Measurements from ENCODE around the gene SP5. TPM values are rescaled to one million over a fixed set of nuclear protein-coding genes. Genes with fewer than 3 reads are reported as not detected.

Gene SP5
- total and polyA plus RNA-seq, 2 experiments from 2014 or later = 1.9 to 2.4 TPM

DNA sequence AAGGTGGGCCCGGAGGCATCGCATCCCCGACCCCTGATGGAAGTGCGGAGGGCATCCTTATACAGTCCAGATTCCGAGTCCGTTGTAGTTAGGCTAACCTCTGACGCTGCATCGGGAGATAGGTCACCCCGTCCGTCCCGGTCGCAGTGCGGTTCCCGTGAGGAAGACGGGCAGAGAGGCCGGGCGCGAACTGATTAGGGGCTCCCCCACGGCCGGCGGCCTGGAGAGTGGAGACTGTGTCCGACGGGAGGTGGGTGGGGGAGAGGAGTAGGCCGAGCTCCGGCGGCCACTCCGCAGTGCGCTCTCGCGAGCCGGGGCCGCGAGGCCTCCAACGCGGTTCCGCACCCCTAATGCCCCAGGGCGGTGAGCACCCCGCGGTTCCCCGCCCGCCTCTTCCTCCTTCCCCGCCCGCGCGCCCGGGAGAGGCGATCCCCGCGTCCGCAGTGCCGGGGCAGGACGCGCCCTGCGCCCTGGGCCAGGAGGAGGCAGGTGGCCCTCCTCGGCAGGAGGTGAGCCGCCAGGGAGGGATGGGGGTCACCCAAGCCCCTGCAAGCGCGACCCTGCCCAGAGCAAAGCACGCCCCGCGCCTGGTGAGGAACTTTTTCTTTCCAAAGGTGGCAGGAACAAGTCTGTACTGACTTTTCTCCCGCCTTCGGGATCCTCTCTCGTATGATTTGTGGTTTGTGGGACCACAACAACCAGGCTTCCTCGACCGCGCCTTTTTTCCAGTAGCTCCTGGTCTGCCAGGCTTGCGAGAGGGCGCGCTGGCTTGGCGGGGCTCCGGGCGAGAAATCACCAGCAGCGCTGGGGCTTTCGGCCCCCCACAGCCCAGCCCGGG lies 1.4 kb upstream of the SP5 start:
- peak overlapping the region; percentile 35 for H2AFZ ChIP-seq

DNA sequence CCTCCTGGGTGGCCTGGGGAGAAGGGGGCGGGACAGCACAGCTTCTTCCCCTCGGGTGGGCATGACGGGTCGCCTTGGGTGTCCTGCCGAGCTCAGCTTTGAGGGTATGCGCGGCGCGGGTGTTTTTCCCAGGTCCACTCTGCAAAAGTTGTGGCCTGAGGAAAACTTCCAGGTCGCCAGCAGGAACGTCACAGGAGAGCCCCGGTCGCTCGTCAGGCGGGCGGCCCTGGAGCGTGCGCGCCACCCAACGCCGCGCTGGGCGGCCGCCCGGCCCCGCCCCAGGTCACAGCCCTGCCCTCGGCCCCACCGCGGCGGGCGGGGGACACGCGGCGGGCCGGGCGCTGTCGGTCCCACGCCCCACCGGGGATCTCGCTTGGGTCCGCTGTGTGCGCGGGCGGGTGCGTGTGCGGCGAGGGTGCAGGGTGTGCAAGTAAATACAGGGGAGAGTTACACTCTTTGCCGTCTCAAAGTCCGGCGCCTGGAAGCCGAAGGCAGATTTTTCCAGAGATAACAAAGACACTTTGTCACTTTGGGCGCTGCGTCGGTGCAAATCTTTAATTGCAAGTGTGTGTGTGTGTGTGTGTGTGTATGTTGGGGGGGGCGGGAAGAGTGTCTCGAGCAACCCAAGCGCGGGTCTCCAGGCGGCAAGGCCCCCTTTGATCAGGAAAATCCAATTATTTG lies 616 bp upstream of the SP5 start:
- peaks cover 24% of the 10 kb centered on the region for H3K4me1 ChIP-seq (ENCODE audit: insufficient read depth)
- H2AFZ ChIP-seq = peak overlapping the region; percentile 35

More for the DNA sequence above, 1.4 kb upstream of the SP5 start:
- H3K79me2 ChIP-seq = no peaks in the 10 kb centered on the region
- peaks cover 80% of the 10 kb centered on the region for H3K27me3 ChIP-seq
- peak; percentile 40 for TF ChIP-seq EZH2 (IDR thresholded peaks at IDR 0.05; ENCODE audit: borderline replicate concordance)
- no peak for TF ChIP-seq CTCF (IDR thresholded peaks at IDR 0.05; ENCODE audit: poor library complexity)
- peak; percentile 32 for TF ChIP-seq EZH2phosphoT487 (IDR thresholded peaks at IDR 0.05; ENCODE audit: low read depth, severe bottlenecking, unreplicated experiment)
- H3K4me2 ChIP-seq = peak overlapping the region; percentile 97
- H3K4me3 ChIP-seq = peak overlapping the region; percentile 7
- H4K20me1 ChIP-seq (ENCODE audit: insufficient read depth, poor library complexity, severe bottlenecking) = no peaks in the 10 kb centered on the region
- no peaks in the 10 kb centered on the region for H3K9me2 ChIP-seq (replicated peaks; ENCODE audit: insufficient read depth)
- H3K9me3 ChIP-seq (ENCODE audit: low read depth) = peaks cover 3% of the 10 kb centered on the region
- peaks cover 24% of the 10 kb centered on the region for H3K4me1 ChIP-seq (ENCODE audit: insufficient read depth)
- DNase-seq (ENCODE audit: low spot score) = peak; percentile 31
- H3K36me3 ChIP-seq (replicated peaks; ENCODE audit: insufficient read depth, low read depth) = no peaks in the 10 kb centered on the region
- 9% methylated on average over 37 of the region's 76 CpGs for WGBS (ENCODE audit: low lambda C conversion rate, missing lambda C conversion rate)
- H3K27ac ChIP-seq = peak overlapping the region; percentile 33

More for the DNA sequence above, 616 bp upstream of the SP5 start:
- no peaks in the 10 kb centered on the region for H3K79me2 ChIP-seq
- WGBS (ENCODE audit: low lambda C conversion rate, missing lambda C conversion rate) = under 1% methylated on average over 37 of the region's 59 CpGs
- H3K27me3 ChIP-seq = peaks cover 86% of the 10 kb centered on the region
- H3K36me3 ChIP-seq (replicated peaks; ENCODE audit: insufficient read depth, low read depth) = no peaks in the 10 kb centered on the region
- H3K4me3 ChIP-seq = peak overlapping the region; percentile 7
- H3K9me2 ChIP-seq (replicated peaks; ENCODE audit: insufficient read depth) = no peaks in the 10 kb centered on the region
- peak overlapping the region; percentile 97 for H3K4me2 ChIP-seq
- peak; percentile 74 for DNase-seq (ENCODE audit: low spot score)
- TF ChIP-seq EZH2phosphoT487 (IDR thresholded peaks at IDR 0.05; ENCODE audit: low read depth, severe bottlenecking, unreplicated experiment) (no peak), CTCF (IDR thresholded peaks at IDR 0.05; ENCODE audit: poor library complexity) (no peak), EZH2 (IDR thresholded peaks at IDR 0.05; ENCODE audit: borderline replicate concordance) (no peak)
- H3K27ac ChIP-seq = peak overlapping the region; percentile 33
- H3K9me3 ChIP-seq (ENCODE audit: low read depth) = peaks cover 5% of the 10 kb centered on the region
- H4K20me1 ChIP-seq (ENCODE audit: insufficient read depth, poor library complexity, severe bottlenecking) = no peaks in the 10 kb centered on the region
